Erythroblast (primary cell): ENCODE data around the gene CCDC93.

Source experiments
- GATA1 ChIP-seq: IDR thresholded peaks from 2 replicates; pipeline ENCODE4 v1.6.1; 2011; ENCODE audit warnings: low read depth, mild to moderate bottlenecking, control low read depth, low read length, moderate library complexity
- POLR2A ChIP-seq: IDR thresholded peaks from 2 replicates; pipeline ENCODE4 v1.6.1; 2011; ENCODE audit warnings: mild to moderate bottlenecking, low read length

DNA sequence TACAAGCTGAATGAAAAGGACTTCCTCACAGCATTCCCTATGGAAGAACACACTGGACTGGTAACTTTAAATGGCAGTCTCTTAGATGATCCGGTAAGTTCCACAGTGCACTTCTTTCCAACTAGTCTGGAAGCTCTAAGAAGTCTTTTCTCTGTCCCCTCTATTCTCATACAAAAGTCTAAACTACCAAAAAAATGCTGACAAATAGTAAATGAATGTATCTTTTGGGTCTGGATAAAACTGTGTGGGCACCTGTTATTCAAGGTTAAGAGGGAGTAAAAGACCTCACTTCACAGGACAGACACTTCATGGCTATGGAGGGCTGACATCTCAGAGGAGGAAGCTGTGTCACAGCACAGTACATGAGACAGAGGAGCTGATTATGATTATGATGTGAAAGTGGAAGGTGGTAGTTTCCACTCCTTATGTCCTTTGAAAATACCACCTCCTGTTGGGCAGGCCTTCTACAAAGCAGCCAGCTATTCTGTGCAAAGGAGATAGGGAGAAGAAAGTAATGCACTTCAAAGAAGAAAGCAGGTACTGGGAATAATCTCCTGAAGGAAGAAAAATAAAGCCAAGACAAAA is 23.9 kb downstream of the CCDC93 start:
- TF ChIP-seq POLR2A (no peak), GATA1 (no peak)
